Measurements from ENCODE around the gene CHP2. TPM values are rescaled to one million over a fixed set of nuclear protein-coding genes. Genes with fewer than 3 reads are reported as not detected.
"Not testable (repeated sequence)": the region's sequence is repeated elsewhere in the genome, so short reads cannot be mapped to it uniquely, and the experiment has no call there.

CHP2 gene
- polyA plus RNA-seq, 1 experiment, result not detected

DNA sequence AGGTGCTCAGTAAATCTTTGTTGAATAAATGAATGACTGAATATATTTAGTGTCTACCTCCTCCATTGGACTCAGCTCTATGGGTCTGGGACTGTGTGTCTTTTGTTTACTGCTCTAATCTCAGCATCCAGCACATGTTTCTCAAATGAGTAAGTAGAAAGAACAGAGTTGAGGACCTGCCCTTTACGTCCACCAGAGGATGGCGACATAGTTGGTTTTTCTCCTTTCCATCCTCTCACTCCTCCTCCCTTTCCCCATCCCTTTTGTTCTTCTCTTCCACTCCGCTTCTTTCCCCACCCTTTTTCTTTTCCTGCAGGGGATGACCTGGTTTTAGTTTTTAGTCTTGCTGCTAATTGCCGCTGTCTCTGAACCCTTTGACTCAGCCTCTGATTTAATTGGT, 12.1 kb upstream of the CHP2 start:
- TF ChIP-seq, protein P1, sequence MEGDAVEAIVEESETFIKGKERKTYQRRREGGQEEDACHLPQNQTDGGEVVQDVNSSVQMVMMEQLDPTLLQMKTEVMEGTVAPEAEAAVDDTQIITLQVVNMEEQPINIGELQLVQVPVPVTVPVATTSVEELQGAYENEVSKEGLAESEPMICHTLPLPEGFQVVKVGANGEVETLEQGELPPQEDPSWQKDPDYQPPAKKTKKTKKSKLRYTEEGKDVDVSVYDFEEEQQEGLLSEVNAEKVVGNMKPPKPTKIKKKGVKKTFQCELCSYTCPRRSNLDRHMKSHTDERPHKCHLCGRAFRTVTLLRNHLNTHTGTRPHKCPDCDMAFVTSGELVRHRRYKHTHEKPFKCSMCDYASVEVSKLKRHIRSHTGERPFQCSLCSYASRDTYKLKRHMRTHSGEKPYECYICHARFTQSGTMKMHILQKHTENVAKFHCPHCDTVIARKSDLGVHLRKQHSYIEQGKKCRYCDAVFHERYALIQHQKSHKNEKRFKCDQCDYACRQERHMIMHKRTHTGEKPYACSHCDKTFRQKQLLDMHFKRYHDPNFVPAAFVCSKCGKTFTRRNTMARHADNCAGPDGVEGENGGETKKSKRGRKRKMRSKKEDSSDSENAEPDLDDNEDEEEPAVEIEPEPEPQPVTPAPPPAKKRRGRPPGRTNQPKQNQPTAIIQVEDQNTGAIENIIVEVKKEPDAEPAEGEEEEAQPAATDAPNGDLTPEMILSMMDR (IDR thresholded peaks at IDR 0.05; ENCODE audit: low read depth, low read length), result no peak
- POLR2A ChIA-PET, result no interaction called here
- CTCF ChIA-PET, result no interaction called here
- Histone ChIP-seq H3K9me3 (ENCODE audit: control insufficient read depth, insufficient read depth, low read length) (no peaks in the 10 kb centered on the region), H3K27me3 (ENCODE audit: control insufficient read depth, insufficient read depth, low read length) (no peaks in the 10 kb centered on the region), H3K4me3 (ENCODE audit: low read depth, low read length) (no peak overlapping the region), H3K27ac (ENCODE audit: low read depth, low read length) (no peak overlapping the region)
- no peak for DNase-seq (ENCODE audit: low read depth, low spot score)

DNA sequence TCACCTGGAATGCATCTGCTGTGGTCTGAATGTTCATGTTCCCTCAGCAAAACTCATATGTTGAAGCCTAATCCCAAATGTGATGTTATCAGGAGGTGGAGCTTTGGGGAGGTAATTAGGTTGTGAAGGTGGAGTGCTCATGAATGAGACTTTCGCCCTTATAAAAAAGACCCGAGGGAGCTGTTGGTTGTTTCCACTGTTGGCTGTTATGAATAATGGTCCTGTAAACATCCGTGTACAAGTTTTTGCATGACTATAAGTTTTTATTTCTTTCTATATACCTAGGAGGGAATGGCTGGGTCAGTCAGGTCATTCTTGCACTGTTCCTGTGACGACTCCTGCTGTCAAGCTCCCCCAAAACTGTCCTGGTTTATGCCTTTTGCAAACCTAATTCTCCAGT, 9.6 kb upstream of the CHP2 start:
- Histone ChIP-seq H3K9me3 (ENCODE audit: control insufficient read depth, insufficient read depth, low read length) (no peaks in the 10 kb centered on the region), H3K4me3 (ENCODE audit: low read depth, low read length) (no peak overlapping the region), H3K27me3 (ENCODE audit: control insufficient read depth, insufficient read depth, low read length) (no peaks in the 10 kb centered on the region), H3K27ac (ENCODE audit: low read depth, low read length) (no peak overlapping the region)
- no peak for DNase-seq (ENCODE audit: low read depth, low spot score)
- CTCF ChIA-PET, result interaction anchor here (1.3 kb wide), 1 partner anchor 265 kb away, joined by 4 read pairs; no protein-coding TSS in a partner anchor
- TF ChIP-seq, protein P1 (IDR thresholded peaks at IDR 0.05; ENCODE audit: low read depth, low read length), result no peak
- POLR2A ChIA-PET, result no interaction called here

DNA sequence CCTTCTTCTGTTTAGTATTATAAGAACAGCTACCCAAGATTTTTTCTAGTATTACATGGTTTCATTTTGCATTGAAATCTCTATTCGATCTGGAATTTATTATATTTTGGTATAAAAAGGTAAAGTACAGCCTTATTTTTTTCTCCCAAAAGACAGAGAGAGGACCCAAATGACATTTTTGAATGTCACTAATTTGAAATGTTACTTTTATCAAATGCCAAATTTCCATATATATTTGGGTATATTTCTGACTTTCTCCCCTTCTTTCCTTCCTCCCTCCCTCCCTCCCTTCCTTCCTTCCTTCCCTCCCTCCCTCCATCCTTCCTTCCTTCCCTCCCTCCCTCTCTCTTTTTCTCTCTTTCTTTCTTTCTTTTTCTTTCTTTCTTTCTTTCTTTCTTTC, 6.2 kb upstream of the CHP2 start:
- ChIA-PET POLR2A (no interaction called here), CTCF (no interaction called here)
- TF ChIP-seq, protein P1 (IDR thresholded peaks at IDR 0.05; ENCODE audit: low read depth, low read length), result no peak

DNA sequence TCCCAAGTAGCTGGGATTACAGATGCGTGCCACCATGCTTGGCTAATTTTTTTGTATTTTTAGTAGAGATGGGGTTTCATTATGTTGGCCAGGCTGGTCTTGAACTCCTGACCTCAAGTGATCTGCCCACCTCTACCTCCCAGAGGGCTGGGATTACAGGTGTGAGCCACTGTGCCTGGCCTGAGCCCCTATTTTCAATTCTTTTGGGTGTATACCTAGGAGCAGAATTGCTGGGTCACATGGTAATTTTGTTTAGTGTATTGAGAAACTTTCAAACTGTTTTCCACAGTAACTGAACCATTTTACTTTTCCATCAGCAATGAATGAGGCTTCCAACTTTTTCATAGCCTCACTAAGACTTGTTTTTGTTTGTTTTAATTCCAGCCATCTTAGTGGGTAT, 3.8 kb upstream of the CHP2 start:
- DNase-seq (ENCODE audit: low read depth, low spot score); H3K27ac ChIP-seq (ENCODE audit: low read depth, low read length); H3K9me3 ChIP-seq (ENCODE audit: control insufficient read depth, insufficient read depth, low read length); CTCF ChIA-PET; H3K4me3 ChIP-seq (ENCODE audit: low read depth, low read length); POLR2A ChIA-PET: not testable (repeated sequence)
- peaks cover 19% of the 10 kb centered on the region for H3K27me3 ChIP-seq (ENCODE audit: control insufficient read depth, insufficient read depth, low read length)

More for the DNA sequence above, 6.2 kb upstream of the CHP2 start:
- no peak for DNase-seq (ENCODE audit: low read depth, low spot score)
- Histone ChIP-seq H3K4me3 (ENCODE audit: low read depth, low read length) (no peak overlapping the region), H3K9me3 (ENCODE audit: control insufficient read depth, insufficient read depth, low read length) (no peaks in the 10 kb centered on the region), H3K27ac (ENCODE audit: low read depth, low read length) (no peak overlapping the region), H3K27me3 (ENCODE audit: control insufficient read depth, insufficient read depth, low read length) (peaks cover 2% of the 10 kb centered on the region)

DNA sequence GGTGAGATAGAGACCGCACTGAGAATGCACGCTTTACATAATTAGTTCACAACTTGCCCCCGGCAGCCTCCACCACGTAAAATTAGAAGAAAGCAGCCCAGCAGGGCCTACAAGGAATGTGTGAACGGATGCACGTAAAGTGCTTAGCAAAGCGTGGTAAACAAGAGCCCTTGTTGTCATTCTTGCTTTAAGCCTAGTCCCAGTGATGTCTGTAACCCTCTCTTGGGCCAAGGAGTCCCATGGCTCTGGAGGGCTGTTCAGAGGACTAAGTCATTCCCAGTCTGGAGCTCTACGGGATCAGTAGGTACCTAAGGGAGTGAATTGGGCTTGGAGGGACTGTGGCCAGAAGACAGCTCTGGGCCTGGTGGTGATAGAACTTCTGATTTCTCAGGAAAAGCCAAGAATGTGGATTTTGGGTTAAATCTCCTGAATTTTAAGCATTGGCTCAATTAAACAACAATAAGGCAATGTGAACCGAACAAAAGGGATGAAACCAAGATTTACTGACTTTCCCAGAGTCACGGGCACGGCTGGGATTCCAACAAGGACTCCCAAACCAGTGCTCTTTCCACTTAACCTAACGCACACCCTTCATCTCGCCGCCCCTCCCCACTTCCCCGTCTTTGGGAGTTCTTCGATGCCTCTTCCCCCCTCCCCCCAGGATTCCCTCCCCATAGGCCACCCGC, 775 bp upstream of the CHP2 start:
- TF ChIP-seq, protein P1 (IDR thresholded peaks at IDR 0.05; ENCODE audit: low read depth, low read length), result no peak
- Histone ChIP-seq H3K27ac (ENCODE audit: low read depth, low read length) (no peak overlapping the region), H3K9me3 (ENCODE audit: control insufficient read depth, insufficient read depth, low read length) (no peaks in the 10 kb centered on the region; the same call in 1 of the 2 replicates), H3K27me3 (ENCODE audit: control insufficient read depth, insufficient read depth, low read length) (peaks cover 19% of the 10 kb centered on the region), H3K4me3 (ENCODE audit: low read depth, low read length) (no peak overlapping the region)
- CTCF ChIA-PET, result no interaction called here
- POLR2A ChIA-PET, result no interaction called here
- no peak for DNase-seq (ENCODE audit: low read depth, low spot score)

Measured in AG04450 (cell line).